ENCODE results near the gene IP6K2.

Gene IP6K2

GRCh38 chr3:48681974-48682610, 34.9 kb downstream of the IP6K2 start:
- no peak for DNase-seq (ENCODE audit: low spot score)
- no peak overlapping the region for H3K27ac ChIP-seq
- no peak for TF ChIP-seq CTCF (IDR thresholded peaks at IDR 0.05)
- no peak overlapping the region for H3K4me3 ChIP-seq

- Histone ChIP-seq H3K4me3 (no peak overlapping the region), H3K27ac (no peak overlapping the region)
- TF ChIP-seq CTCF (IDR thresholded peaks at IDR 0.05), result no peak
- DNase-seq (ENCODE audit: low spot score), result no peak
Observed at GRCh38 chr3:48681541-48681880, 35.5 kb downstream of the IP6K2 start.

GRCh38 chr3:48680811-48681540, 36.0 kb downstream of the IP6K2 start:
- no peak overlapping the region for H3K4me3 ChIP-seq
- no peak overlapping the region for H3K27ac ChIP-seq
- DNase-seq (ENCODE audit: low spot score), result no peak
- TF ChIP-seq CTCF (IDR thresholded peaks at IDR 0.05), result no peak

GRCh38 chr3:48679411-48680391, 37.3 kb downstream of the IP6K2 start:
- no peak for TF ChIP-seq CTCF (IDR thresholded peaks at IDR 0.05)
- no peak for DNase-seq (ENCODE audit: low spot score)
- Histone ChIP-seq H3K27ac (no peak overlapping the region), H3K4me3 (no peak overlapping the region)

GRCh38 chr3:48678566-48679380, 38.2 kb downstream of the IP6K2 start:
- no peak for TF ChIP-seq CTCF (IDR thresholded peaks at IDR 0.05)
- Histone ChIP-seq H3K4me3 (no peak overlapping the region), H3K27ac (no peak overlapping the region)
- no peak for DNase-seq (ENCODE audit: low spot score)

GRCh38 chr3:48678056-48678455, 39.0 kb downstream of the IP6K2 start:
- no peak for TF ChIP-seq CTCF (IDR thresholded peaks at IDR 0.05)
- Histone ChIP-seq H3K4me3 (no peak overlapping the region), H3K27ac (no peak overlapping the region)
- no peak for DNase-seq (ENCODE audit: low spot score)
